ENCODE measurements around the gene UBB.
A peak's percentile ranks its signal among the peaks of the same experiment; 100 is the strongest.

The UBB gene

GRCh38 chr17:16417399-16417798 is 36.5 kb downstream of the UBB start:
- Histone ChIP-seq H3K4me1 (ENCODE audit: insufficient read depth, low read length) (peaks cover 31% of the 10 kb centered on the region), H3K27ac (ENCODE audit: low read length) (peak overlapping the region; percentile 86), H4K20me1 (ENCODE audit: insufficient read depth, low read length) (peaks cover 2% of the 10 kb centered on the region; the same call in 1 of the 2 replicates), H3K79me2 (ENCODE audit: insufficient read depth, low read length) (peaks cover 24% of the 10 kb centered on the region), H3K9me3 (ENCODE audit: insufficient read depth, low read length, severe bottlenecking) (no peaks in the 10 kb centered on the region), H3K4me3 (ENCODE audit: low read depth in 1 of 2, low read length in 2 of 2) (peak overlapping the region in 1 of 2 experiments; percentile 2; a peak in 1 of 4 replicates), H3K4me2 (ENCODE audit: insufficient read depth, low read length) (peak overlapping the region; percentile 95), H3K9ac (ENCODE audit: low read depth, low read length) (no peak overlapping the region), H3K36me3 (ENCODE audit: insufficient read depth, low read length) (peaks cover 34% of the 10 kb centered on the region), H2AFZ (ENCODE audit: low read depth, low read length) (no peak overlapping the region), H3K27me3 (ENCODE audit: insufficient read depth, low read length, poor library complexity) (no peaks in the 10 kb centered on the region)
- DNase-seq (no peak), ATAC-seq (ENCODE audit: insufficient read depth, low read depth) (no peak)
- TF ChIP-seq, protein P1, sequence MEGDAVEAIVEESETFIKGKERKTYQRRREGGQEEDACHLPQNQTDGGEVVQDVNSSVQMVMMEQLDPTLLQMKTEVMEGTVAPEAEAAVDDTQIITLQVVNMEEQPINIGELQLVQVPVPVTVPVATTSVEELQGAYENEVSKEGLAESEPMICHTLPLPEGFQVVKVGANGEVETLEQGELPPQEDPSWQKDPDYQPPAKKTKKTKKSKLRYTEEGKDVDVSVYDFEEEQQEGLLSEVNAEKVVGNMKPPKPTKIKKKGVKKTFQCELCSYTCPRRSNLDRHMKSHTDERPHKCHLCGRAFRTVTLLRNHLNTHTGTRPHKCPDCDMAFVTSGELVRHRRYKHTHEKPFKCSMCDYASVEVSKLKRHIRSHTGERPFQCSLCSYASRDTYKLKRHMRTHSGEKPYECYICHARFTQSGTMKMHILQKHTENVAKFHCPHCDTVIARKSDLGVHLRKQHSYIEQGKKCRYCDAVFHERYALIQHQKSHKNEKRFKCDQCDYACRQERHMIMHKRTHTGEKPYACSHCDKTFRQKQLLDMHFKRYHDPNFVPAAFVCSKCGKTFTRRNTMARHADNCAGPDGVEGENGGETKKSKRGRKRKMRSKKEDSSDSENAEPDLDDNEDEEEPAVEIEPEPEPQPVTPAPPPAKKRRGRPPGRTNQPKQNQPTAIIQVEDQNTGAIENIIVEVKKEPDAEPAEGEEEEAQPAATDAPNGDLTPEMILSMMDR (IDR thresholded peaks at IDR 0.05; ENCODE audit: borderline replicate concordance, extremely low read depth, low read length, poor library complexity, severe bottlenecking) = no peak
- no peak for TF ChIP-seq EZH2 (IDR thresholded peaks at IDR 0.05; ENCODE audit: borderline replicate concordance, low read depth, low read length, severe bottlenecking)

- ATAC-seq (ENCODE audit: insufficient read depth, low read depth) = no peak
- Histone ChIP-seq H2AFZ (ENCODE audit: low read depth, low read length) (no peak overlapping the region), H3K4me2 (ENCODE audit: insufficient read depth, low read length) (no peak overlapping the region), H3K4me1 (ENCODE audit: insufficient read depth, low read length) (peaks cover 31% of the 10 kb centered on the region), H3K27me3 (ENCODE audit: insufficient read depth, low read length, poor library complexity) (no peaks in the 10 kb centered on the region), H3K4me3 (ENCODE audit: low read depth in 1 of 2, low read length in 2 of 2) (no peak overlapping the region), H3K9me3 (ENCODE audit: insufficient read depth, low read length, severe bottlenecking) (no peaks in the 10 kb centered on the region), H3K9ac (ENCODE audit: low read depth, low read length) (no peak overlapping the region), H3K36me3 (ENCODE audit: insufficient read depth, low read length) (peaks cover 41% of the 10 kb centered on the region), H3K79me2 (ENCODE audit: insufficient read depth, low read length) (peaks cover 24% of the 10 kb centered on the region), H3K27ac (ENCODE audit: low read length) (0 out of 2 replicates have a peak overlapping the region, but pooled peaks have one; percentile 86), H4K20me1 (ENCODE audit: insufficient read depth, low read length) (peaks cover 2% of the 10 kb centered on the region; the same call in 1 of the 2 replicates)
- DNase-seq = no peak
- TF ChIP-seq, protein P1 (IDR thresholded peaks at IDR 0.05; ENCODE audit: borderline replicate concordance, extremely low read depth, low read length, poor library complexity, severe bottlenecking) = no peak
- TF ChIP-seq EZH2 (IDR thresholded peaks at IDR 0.05; ENCODE audit: borderline replicate concordance, low read depth, low read length, severe bottlenecking) = no peak
Observed at GRCh38 chr17:16417896-16418684, 37.2 kb downstream of the UBB start.

DNA sequence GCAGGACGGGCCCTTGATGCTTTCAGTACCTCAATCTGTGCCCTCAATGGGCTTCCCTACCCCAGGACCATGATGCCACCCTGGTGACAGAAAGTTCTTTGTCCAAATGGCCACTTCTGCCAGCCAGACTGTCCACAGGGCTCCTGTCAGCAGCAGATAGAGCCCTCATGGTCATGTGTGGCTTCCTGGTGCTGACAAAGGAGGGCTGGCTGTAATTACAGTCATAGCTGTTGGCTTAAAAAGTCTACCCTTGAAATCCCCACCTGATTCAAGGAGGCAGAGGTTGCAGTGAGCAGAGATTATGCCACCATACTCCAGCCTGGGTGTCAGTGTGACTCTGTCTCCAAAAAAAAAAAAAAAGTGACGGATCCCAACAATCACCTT is 37.8 kb downstream of the UBB start:
- no peak overlapping the region for H3K4me2 ChIP-seq (ENCODE audit: insufficient read depth, low read length)
- peaks cover 47% of the 10 kb centered on the region for H3K36me3 ChIP-seq (ENCODE audit: insufficient read depth, low read length)
- peaks cover 24% of the 10 kb centered on the region for H3K79me2 ChIP-seq (ENCODE audit: insufficient read depth, low read length)
- H3K27ac ChIP-seq (ENCODE audit: low read length) = no peak overlapping the region; the same call in 1 of the 2 replicates
- H3K9ac ChIP-seq (ENCODE audit: low read depth, low read length) = no peak overlapping the region
- DNase-seq = no peak
- H3K9me3 ChIP-seq (ENCODE audit: insufficient read depth, low read length, severe bottlenecking) = no peaks in the 10 kb centered on the region
- ATAC-seq (ENCODE audit: insufficient read depth, low read depth) = no peak
- peaks cover 31% of the 10 kb centered on the region for H3K4me1 ChIP-seq (ENCODE audit: insufficient read depth, low read length)
- H4K20me1 ChIP-seq (ENCODE audit: insufficient read depth, low read length) = peaks cover 2% of the 10 kb centered on the region; the same call in 1 of the 2 replicates
- H2AFZ ChIP-seq (ENCODE audit: low read depth, low read length) = no peak overlapping the region
- no peak overlapping the region for H3K4me3 ChIP-seq (ENCODE audit: low read depth in 1 of 2, low read length in 2 of 2)
- H3K27me3 ChIP-seq (ENCODE audit: insufficient read depth, low read length, poor library complexity) = no peaks in the 10 kb centered on the region
- no peak for TF ChIP-seq EZH2 (IDR thresholded peaks at IDR 0.05; ENCODE audit: borderline replicate concordance, low read depth, low read length, severe bottlenecking)
- TF ChIP-seq, protein P1 (IDR thresholded peaks at IDR 0.05; ENCODE audit: borderline replicate concordance, extremely low read depth, low read length, poor library complexity, severe bottlenecking) = no peak
